HG02970 (cell line): ENCODE measurements around the gene ANKRD26.
A peak's percentile ranks its signal among the peaks of the same experiment; 100 is the strongest.
"Not testable (repeated sequence)": the region's sequence is repeated elsewhere in the genome, so short reads cannot be mapped to it uniquely, and the experiment has no call there.

Experiments
- ATAC-seq: cut with Tn5 transposase; IDR thresholded peaks from one replicate; pipeline ENCODE4 v1.9.1; 2021; ENCODE audit warnings: mild to moderate bottlenecking, moderate library complexity, moderate number of reproducible peaks; ENCODE audit not compliant: unreplicated experiment, low FRiP score

Gene ANKRD26

GRCh38 chr10:27099916-27100812 lies at the start of gene ANKRD26:
Gene ANKRD26 (minus strand): TSS chr10:27100494. CDS start chr10:27100326, 168 bp downstream.
- ATAC-seq, result peak; percentile 89

- no peak for ATAC-seq
These were observed 47.4 kb upstream of the ANKRD26 start for GRCh38 chr10:27147701-27148100.

GRCh38 chr10:27145937-27146336 lies 45.6 kb upstream of the ANKRD26 start:
- no peak for ATAC-seq

GRCh38 chr10:27143686-27144085 lies 43.4 kb upstream of the ANKRD26 start:
- ATAC-seq, result no peak

- no peak for ATAC-seq
These were observed 38.0 kb upstream of the ANKRD26 start for GRCh38 chr10:27138277-27138676.

GRCh38 chr10:27134371-27134770 lies 34.1 kb upstream of the ANKRD26 start:
- no peak for ATAC-seq

- ATAC-seq, result no peak
These were observed 7.9 kb upstream of the ANKRD26 start for GRCh38 chr10:27108165-27108564.

GRCh38 chr10:27104919-27105318 lies 4.6 kb upstream of the ANKRD26 start:
- ATAC-seq, result no peak

GRCh38 chr10:27100813-27101347 lies 586 bp upstream of the ANKRD26 start:
- ATAC-seq, result no peak

- no peak for ATAC-seq
These were observed 846 bp downstream of the ANKRD26 start for GRCh38 chr10:27099448-27099847.

GRCh38 chr10:27088119-27089044 lies 11.9 kb downstream of the ANKRD26 start:
- no peak for ATAC-seq

GRCh38 chr10:27072436-27073114 lies 27.7 kb downstream of the ANKRD26 start:
- ATAC-seq, result no peak

GRCh38 chr10:27068217-27068891 lies 31.9 kb downstream of the ANKRD26 start:
- no peak for ATAC-seq

- ATAC-seq, result no peak
These were observed 35.2 kb downstream of the ANKRD26 start for GRCh38 chr10:27065084-27065483.

GRCh38 chr10:27052656-27053055 lies 47.6 kb downstream of the ANKRD26 start:
- no peak for ATAC-seq

- not testable (repeated sequence) for ATAC-seq
These were observed 55.0 kb downstream of the ANKRD26 start for GRCh38 chr10:27045247-27045646.

- ATAC-seq, result no peak
These were observed 59.1 kb downstream of the ANKRD26 start for GRCh38 chr10:27041196-27041595.

GRCh38 chr10:27038168-27038567 lies 62.1 kb downstream of the ANKRD26 start:
- no peak for ATAC-seq

GRCh38 chr10:27035163-27035562 lies 65.1 kb downstream of the ANKRD26 start:
- no peak for ATAC-seq

GRCh38 chr10:27030060-27030459 lies 70.2 kb downstream of the ANKRD26 start:
- no peak for ATAC-seq
